GM18909 (cell line): ENCODE data around the gene GRID2IP.
"Not testable (repeated sequence)": the region's sequence is repeated elsewhere in the genome, so short reads cannot be mapped to it uniquely, and the experiment has no call there.

ENCODE experiments used
- ATAC-seq: cut with Tn5 transposase; IDR thresholded peaks from one replicate; pipeline ENCODE4 v1.9.1; 2021; ENCODE audit warnings: mild to moderate bottlenecking; ENCODE audit not compliant: unreplicated experiment, poor library complexity

GRID2IP gene

DNA sequence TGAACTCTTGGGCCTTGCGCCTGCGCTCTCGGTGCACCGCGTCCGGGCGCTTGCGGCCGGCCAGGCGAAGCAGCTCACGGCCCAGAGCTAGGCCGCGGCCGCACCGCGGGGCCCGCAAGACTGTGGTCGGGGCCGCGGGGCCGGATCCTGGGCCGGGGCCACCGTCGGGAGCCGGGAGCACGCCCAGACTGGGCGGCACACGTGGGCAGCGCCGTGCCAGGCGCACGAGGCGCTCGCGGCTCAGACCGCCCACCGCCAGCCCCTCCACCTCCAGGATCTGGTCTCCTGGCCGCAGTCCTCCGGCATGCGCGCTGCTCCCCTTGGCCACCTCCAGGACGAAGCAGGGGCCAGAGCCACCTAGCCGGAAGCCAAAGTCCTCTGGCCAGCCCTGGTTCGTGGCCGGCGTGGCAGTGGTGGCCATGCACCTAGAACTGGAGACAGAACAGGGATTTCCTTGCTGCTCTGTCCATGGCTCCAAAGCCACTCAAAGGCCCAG is at the start of gene GRID2IP:
Gene GRID2IP, minus strand, starts transcription at position 446 of the 496 bp plus-strand sequence. Its CDS starts 25 bp downstream, at position 421.
- no peak for ATAC-seq

DNA sequence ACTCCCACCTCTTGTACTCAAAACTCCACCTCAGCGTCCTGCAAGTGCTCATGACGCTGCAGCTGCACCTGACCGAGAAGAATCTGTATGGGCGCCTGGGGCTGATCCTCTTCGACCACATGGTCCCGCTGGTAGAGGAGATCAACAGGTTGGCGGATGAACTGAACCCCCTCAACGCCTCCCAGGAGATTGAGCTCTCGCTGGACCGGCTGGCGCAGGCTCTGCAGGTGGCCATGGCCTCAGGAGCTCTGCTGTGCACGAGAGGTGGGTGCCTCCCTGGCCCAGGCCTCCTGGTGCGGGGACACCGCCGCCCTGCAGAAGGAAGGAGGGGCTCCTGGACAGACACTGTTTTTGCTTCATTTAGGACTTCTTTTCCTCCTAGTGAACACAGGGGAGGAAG is 48.8 kb upstream of the GRID2IP start:
- ATAC-seq = no peak

DNA sequence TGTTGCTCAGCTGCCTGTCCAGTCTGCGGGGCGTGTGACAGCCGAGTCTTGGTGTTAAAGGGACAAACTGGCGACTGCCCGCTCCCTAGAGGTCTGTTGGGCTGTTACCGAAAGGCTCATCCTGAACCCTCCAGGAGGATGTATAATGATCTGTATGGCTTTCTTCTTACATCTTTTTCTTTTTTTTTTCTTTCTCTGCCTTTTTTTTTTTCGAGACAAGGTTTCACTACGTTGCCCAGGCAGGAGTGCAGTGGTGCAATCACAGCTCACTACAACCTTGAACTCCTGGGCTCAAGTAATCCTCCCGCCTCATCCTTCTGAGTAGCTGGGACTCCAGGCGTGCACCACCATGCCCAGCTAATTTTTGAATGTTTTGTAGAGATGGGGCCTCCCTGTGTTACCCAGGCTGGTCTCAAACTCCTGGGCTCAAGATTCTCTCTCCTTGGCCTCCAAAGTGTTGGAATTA is 39.4 kb upstream of the GRID2IP start:
- ATAC-seq = peak; percentile 29

DNA sequence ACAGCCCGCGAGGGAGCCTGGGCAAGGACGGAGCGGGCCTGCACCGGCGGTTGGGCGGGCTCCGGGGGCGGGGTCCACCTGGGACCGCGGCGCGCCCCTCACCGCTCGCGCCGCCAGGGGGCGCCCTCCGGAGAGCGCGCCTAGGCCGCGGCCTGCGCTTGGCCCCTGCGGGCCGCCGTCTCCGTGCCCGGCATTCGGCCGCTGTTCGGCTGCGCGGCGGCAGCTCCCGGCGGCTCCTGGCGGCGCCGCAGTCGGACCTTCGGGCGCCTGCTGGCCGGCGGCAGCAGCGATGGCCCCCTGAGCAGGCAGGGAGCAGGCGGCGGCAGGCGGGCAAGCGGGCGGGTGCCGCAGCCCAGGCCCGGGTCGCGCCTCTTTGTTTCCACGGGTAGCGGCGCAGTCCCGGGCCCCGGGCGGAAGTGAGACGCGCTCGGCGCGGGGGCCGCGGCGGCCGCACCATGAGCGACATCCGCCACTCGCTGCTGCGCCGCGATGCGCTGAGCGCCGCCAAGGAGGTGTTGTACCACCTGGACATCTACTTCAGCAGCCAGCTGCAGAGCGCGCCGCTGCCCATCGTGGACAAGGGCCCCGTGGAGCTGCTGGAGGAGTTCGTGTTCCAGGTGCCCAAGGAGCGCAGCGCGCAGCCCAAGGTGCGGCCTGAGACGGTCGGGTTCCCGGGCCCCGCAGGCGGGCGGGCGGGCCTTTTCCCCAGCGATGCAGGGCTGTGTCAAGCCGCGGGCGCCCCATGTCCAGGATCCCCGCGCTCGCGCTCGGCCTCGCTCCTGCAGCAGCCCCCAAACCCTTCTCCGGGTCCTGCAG is 38.8 kb upstream of the GRID2IP start, which contains the start of gene INTS15:
Gene INTS15, plus strand, starts transcription at position 193 of the 816 bp plus-strand sequence. Its CDS starts 263 bp downstream, at position 456.
- peak; percentile 87 for ATAC-seq

DNA sequence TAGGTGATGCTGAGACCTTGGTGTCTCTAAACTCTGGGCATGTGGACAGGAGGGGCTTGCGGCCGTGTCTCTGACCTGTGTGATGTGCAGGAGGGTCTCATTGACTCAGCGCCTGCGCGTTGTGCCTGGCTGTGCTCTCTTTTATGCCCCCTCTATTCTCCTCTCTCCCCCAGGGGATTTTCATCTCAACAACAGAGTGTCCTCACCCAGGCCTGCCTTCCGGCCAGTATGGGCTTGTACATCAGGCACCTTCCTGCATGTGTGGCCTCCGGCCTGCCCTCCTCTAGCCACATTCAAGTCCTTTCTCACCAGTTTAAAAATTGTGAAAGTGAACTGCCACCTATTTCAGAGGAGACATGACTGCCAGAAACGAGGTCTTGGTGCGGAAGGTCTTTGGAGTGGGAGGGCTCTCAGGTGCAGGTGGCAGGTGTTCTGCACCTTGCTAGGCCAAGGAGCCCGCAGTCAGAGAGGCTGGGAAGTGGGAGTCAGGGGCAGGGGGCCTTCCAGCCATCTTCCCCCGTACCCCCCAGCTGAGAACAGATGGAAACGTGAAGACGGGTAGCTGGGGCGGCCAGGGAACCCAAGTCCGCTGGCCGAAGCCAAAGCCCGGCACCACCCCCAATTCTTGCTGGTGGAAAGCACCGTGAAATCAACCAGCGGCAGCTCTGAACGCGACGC is 38.0 kb upstream of the GRID2IP start:
- ATAC-seq = no peak

DNA sequence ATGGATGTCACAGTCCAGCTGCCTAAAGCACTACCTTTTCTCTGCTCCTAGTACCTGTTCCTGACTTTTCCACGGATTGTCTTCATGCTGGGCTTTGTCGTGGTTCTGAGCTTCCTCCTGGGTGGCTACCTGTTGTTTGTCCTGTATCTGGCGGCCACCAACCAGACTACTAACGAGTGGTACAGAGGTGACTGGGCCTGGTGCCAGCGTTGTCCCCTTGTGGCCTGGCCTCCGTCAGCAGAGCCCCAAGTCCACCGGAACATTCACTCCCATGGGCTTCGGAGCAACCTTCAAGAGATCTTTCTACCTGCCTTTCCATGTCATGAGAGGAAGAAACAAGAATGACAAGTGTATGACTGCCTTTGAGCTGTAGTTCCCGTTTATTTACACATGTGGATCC is 37.3 kb upstream of the GRID2IP start:
- ATAC-seq = no peak

DNA sequence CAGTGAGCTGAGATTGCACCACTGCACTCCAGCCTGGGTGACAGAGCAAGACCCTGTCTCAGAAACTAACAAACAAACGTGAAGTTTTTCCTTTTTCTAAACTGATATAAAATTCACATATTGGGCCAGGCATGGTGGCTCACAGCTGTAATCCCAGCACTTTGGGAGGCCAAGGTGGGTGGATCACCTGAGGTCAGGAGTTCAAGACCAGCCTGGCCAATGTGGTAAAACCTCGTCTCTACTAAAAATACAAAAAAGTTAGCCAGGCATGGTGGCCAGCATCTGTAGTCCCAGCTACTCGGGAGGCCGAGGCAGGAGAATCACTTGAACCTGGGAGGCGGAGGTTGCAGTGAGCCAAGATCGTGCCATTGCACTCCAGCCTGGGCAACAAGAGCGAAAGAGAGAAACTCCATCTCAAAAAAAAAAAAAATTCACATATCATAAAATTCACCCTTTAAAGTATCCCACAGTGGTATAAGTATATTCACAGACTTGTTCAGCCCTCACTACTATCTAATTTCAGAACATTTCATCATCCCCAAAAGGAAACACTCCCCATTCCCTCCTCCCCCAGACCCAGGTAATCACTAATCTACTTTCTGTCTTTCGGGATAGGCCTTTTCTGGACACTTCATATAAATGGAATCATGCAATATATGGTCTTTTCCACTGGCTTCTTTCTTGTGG is 34.6 kb upstream of the GRID2IP start:
- ATAC-seq = not testable (repeated sequence)

DNA sequence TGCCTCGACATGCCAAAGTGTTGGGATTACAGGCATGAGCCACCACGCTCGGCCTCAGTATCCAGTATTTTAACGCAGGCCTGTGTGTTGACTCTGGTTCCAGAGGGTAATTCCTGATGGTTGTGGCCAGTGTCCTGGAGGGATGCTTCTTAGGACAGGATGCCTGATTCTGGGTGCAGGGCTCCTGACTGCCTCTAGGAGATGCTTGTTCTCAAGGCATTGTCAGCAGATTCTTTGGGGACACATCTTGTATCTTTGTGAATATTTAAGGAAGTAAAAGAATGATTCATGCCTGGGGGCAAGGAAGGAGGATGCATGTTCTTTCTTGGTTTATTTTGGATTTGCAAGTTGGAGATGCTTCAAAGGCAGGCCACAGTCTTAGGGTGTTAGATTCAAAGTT is 28.2 kb upstream of the GRID2IP start:
- ATAC-seq = no peak

DNA sequence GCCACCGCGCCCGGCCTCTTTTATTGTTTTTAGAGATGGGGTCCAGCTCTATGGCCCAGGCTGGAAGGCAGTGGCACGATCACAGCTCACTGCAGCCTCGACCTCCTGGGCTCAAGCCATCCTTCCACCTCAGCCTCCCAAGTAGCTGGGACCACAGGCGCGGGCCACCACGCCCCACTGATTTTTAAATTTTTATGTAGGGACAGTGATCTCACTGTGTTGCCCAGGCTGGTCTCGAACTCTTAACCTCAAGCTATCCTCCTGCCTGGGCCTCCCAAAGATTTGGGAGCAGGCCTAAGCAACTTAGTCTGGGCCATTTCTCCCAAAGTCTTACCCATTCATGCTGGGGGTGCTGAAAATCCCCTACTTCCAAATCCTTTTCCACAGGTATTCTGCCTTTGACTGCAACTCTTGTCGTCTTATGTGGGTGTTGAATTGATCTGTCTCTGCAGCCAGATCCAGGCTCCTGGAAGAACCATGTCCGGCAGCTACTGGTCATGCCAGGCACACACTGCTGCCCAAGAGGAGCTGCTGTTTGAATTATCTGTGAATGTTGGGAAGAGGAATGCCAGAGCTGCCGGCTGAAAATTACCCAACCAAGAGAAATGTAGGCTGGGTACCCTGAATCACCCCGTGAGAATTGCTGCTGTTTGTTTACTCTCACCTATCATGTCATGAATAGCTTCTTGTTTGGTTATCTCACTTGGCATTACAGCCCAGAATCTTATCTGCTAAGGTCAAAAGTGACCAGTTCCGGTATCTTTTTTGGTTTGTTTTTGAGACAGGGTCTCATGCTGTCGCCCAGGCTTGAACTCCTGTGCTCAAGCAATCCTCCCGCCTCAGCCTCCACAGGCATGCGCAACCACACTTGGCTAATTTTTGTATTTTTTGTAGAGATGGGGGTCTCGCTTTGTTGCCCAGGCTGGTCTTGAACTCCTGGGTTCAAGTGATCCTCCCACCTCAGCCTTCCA is 27.1 kb upstream of the GRID2IP start:
- ATAC-seq = no peak

DNA sequence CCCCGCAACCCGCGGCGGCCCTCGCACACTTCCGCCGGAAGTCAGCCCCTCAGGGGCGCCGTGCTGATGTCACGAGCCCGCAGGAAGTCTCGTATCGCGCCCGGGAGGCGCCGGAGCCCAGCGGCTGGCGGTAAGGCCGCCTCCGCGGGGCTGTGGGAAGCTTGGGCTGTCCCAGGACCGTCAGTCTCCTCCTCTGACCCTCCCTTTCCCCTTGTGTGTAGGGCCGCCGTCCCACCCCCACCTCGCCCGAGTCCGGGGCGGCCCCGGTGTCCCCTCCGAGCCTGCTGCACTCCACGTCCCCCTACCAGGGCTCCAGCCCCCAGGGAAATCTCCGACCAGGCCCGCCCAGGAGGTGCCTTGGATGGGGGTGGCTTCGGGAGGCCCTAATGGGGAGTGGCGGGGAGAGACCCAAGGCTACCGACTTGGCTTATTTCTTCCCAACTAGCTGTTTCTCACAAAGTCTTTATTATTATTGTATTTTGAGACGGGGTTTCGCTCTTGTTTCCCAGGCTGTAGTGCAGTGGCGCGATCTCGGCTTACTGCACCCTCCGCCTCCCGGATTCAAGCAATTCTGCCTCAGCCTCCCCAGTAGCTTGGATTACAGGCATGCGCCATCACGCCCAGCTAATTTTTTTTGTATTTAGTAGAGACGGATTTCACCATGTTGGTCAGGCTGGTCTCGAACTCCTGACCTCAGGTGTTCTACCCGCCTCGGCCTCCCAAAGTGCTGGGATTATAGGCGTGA is 26.3 kb upstream of the GRID2IP start, which contains the start of gene ZDHHC4:
Gene ZDHHC4, plus strand, starts transcription at position 86 of the 745 bp plus-strand sequence. CDS start 3,108 bp downstream, outside the sequence.
- peak; percentile 99 for ATAC-seq

DNA sequence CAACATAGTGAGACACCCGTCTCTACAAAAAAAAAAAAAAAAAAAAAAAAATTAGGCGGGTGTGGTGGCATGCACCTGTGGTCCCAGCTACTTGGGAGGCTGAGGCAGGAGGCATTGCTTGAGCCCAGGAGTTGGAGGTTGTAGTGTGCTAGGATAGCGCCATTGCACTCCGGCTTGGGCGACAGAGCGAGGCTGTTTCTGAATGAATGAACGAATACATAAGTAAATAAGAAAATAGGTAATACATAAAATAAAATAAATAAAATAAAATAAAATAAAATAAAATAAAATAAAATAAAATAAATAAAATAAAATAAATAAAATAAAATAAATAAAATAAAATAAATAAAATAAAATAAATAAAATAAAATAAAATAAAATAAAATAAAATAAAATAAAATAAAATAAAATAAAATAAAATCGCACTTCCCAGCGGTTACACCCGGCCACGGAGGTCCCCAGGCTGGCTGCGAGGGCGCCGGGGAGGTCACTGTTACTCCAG is 25.7 kb upstream of the GRID2IP start:
- not testable (repeated sequence) for ATAC-seq

DNA sequence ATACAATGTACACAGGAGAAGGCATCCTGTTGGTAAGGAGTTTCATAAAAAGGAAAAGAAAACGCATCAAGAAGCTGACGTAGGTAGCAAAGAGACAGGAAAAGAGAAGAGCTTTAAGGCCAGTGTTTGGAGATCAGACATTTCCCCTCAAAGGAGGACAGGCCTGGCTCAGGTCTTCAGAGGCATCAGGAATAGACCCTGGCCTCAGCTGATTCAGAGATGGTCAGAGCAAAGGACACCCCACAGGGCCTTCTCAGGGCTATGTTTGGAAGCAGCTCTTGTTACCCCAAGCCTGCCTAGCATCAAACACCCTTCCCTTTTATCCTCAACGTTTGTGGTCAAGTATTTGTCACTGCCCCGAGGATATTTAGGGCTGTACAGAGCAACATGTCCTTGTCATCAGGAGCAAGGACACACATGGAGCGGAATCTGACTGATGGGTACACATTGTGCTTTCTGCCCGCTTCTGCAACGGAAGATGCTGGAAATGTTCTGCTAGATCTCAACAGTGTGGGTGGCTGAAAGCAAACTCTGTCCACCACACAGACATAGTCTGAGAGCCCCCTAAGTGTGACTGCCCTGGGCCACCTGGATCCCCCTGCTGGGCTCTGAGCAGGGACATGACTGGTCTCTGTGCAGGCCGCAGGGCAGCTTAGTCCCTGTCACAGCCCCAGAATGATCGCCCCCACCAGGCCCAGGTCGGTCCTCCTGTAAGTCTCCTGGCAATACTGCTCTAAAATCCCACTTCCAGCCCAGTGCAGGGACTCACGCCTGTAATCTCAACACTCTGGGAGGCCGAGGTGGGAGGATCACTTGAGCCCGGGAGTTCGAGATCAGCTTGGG is 25.0 kb upstream of the GRID2IP start:
- no peak for ATAC-seq

DNA sequence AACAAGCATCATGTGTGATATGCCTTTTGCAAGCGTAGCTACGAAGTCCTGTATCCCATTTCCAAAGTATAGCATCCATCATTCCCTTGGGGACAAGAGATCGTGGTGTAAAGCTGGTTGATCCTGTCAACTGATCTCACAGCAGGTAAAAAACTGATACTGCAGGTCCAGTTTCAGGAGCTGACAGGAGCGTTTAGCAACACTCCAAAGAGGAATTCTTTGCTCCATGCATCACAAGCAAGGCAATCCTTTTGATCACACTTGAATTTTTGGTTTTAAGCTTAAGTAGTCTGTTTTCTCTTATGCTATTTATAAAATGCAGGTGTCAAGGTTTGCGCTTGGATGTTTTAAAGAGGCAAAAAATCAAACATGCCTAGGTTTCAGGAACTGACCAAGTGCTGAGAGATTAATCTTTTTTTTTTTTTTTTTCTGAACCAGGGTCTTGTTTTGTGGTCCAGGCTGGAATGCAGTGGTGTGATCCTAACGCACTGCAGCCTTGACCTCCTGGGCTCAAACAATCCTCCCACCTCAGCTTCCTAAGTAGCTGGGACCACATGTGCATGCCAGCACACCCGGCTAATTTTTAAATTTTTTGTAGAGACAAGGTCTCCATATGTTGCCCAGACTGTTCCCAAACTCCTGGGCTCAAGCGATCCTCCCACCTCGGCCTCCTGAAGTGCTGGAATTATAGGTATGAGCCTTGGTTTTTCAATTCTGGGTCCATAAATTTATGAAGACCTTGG is 24.2 kb upstream of the GRID2IP start:
- no peak for ATAC-seq

DNA sequence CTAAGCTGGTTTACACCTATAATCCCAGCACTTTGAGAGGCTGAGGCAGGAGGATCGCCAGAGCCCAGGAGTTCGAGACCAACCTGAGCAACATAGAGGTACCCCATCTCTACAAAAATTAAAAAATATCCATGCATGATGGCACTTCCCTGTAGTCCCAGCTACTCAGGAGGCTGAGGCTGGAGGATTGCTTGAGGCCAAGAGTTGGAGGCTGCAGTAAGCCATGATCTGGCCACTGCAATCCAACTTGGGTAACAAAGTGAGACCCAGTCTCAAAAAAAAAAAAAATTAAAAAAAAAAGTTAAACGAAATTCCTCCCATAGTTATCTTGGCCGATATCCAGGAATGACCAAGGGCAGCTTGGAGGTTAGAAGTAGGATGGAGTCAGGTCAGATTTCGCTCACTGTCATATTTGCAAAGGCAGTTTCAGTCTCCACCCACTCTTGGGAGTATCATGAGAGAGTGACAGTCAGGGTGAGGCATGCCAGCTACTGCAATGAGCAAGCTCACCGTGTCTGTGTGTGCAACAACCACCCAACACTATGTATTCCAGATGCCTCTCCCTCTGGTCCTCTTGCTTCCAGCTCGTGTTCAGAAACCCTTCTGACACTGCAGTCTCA is 20.0 kb upstream of the GRID2IP start:
- no peak for ATAC-seq

DNA sequence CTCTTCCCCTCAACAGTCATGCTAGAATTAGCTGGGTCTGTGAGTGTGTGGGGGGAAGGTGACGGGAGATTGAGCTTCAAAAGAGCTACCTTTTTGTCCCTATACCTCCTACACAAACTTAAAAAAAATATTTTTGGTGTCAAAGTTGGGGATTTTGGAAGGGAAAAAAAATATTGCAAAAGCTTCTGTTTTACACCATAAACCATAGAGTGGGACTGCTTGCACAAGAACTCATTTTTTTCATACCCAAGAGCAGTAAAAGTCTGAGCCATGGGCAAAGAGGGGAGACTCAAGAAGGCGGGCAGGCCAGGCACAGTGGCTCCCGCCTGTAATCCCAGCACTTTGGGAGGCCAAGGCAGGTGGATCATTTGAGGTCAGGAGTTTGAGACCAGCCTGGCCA is 16.6 kb upstream of the GRID2IP start:
- no peak for ATAC-seq

DNA sequence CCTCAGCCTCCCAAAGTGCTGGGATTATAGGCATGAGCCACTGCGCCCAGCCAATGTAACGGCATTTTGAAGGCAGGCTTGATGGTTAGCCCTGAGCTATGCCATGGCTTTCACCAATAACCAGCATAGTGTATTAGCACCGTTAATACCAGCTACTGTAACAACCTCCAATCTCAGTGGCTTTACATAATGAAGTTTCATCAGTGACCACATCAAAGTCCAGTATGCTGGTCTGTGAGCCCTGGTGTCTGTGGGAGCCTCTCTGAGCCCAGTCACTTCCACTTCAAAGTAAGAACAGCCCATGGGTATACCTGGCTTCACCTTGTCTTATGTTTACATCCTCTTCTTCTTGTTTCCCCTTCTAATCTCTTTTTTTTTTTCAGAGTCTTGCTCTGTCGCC is 14.4 kb upstream of the GRID2IP start:
- no peak for ATAC-seq
